K562 (cell line): ENCODE measurements around the gene C11orf86. TPM values are rescaled to one million over a fixed set of nuclear protein-coding genes. Genes with fewer than 3 reads are reported as not detected.
A peak's percentile ranks its signal among the peaks of the same experiment; 100 is the strongest.

Experiments used
- ATAC-seq: fragments of 200-7000 bp; cut with Tn5 transposase; 3 replicates; pipeline ENCODE4 v1.9.1; 2020; ENCODE audit warnings: moderate library complexity
- BruUV-seq: library from RNA; stranded (reverse); fragments of 400-500 nt; replicated peaks from 2 replicates; lab custom pipeline; 2021; lab: Mats Ljungman, UMichigan
- CTCF ChIA-PET: fragments of 300-600 bp; formaldehyde crosslinking; extraction: SDS; loops from one replicate; lab custom pipeline; 2021; ENCODE audit warnings: low intra/inter-chr PET ratio; lab: Yijun Ruan, JAX
- POLR2A ChIA-PET: fragments of 300-600, 350-650 bp; sonication (Branson Sonifier 250); formaldehyde crosslinking; extraction: SDS; loops from one replicate; lab custom pipeline; 2021; ENCODE audit warnings: antibody characterized with exemption, inconsistent platforms; lab: Yijun Ruan, JAX
- DNase-seq, 4 experiments: peaks; one replicate each; pipeline versions ENCODE4 v3.0.0 to v3.0.0-alpha.2; 2011 to 2018; ENCODE audit warnings: low spot score in 3 of 4, mixed read lengths in 3 of 4; ENCODE audit errors: extremely low read depth in 1 of 4
- FAIRE-seq: peaks from 2 replicates; lab custom pipeline; 2011; peaks lifted over from hg19 to GRCh38; lab: Jason Lieb, UNC
- H2AFZ ChIP-seq: 2 replicates; pipeline ENCODE4 v1.6.0; 2011; ENCODE audit warnings: low read depth, low read length, control low read depth, inconsistent platforms
- H3K27ac ChIP-seq: fragments of 200-600 bp; 3 replicates; pipeline ENCODE4 v1.8.0; 2011; ENCODE audit warnings: low read depth, mild to moderate bottlenecking, control low read depth, inconsistent platforms, low read length, moderate library complexity, mixed read lengths; ENCODE audit errors: extremely low read depth
- H3K27me3 ChIP-seq, 2 experiments: fragments of 300-600 bp in 1 of 2; 2 replicates in 1 of 2; 3 replicates in 1 of 2; pipeline versions ENCODE4 v1.6.0 to v1.8.0; 2011; ENCODE audit warnings: inconsistent platforms in 2 of 2, low read length in 2 of 2, mild to moderate bottlenecking in 1 of 2, mixed read lengths in 1 of 2, moderate library complexity in 1 of 2; ENCODE audit not compliant: control insufficient read depth in 2 of 2, insufficient read depth in 2 of 2
- H3K36me3 ChIP-seq: fragments of 300-600 bp; 3 replicates; pipeline ENCODE4 v1.8.0; 2011; ENCODE audit warnings: mild to moderate bottlenecking, low read length, inconsistent platforms; ENCODE audit not compliant: control insufficient read depth, insufficient read depth
- H3K4me1 ChIP-seq, 2 experiments: fragments of 200-600 bp in 1 of 2; replicated peaks in 1 of 2; 2 replicates in 1 of 2; 3 replicates in 1 of 2; pipeline versions ENCODE4 v1.5.1 to v1.8.0; 2011; ENCODE audit warnings: inconsistent platforms in 2 of 2, low read length in 2 of 2, mild to moderate bottlenecking in 1 of 2, mixed read lengths in 1 of 2, moderate library complexity in 1 of 2; ENCODE audit not compliant: control insufficient read depth in 2 of 2, insufficient read depth in 2 of 2
- H3K4me2 ChIP-seq: 2 replicates; pipeline ENCODE4 v1.6.1; 2011; ENCODE audit warnings: low read length, control low read depth, inconsistent platforms, mixed read lengths; ENCODE audit not compliant: insufficient read depth
- H3K4me3 ChIP-seq: fragments of 200-600 bp; sonication (generic), shearing (Covaris generic); 2 replicates; pipeline ENCODE4 v1.5.1; 2016; ENCODE audit warnings: control low read depth, inconsistent platforms
- H3K79me2 ChIP-seq: fragments of 200-600 bp; 3 replicates; pipeline ENCODE4 v1.8.0; 2011; ENCODE audit warnings: low read length, inconsistent platforms; ENCODE audit not compliant: control insufficient read depth, insufficient read depth
- H3K9ac ChIP-seq, 2 experiments: 2 replicates each; pipeline versions ENCODE4 v1.6.0 to v1.6.1; 2011; ENCODE audit warnings: low read depth in 2 of 2, low read length in 2 of 2, control low read depth in 1 of 2, inconsistent platforms in 1 of 2, mild to moderate bottlenecking in 1 of 2, mixed read lengths in 1 of 2; ENCODE audit not compliant: insufficient read depth in 1 of 2
- H3K9me1 ChIP-seq: one replicate; pipeline ENCODE4 v1.6.0; 2011; ENCODE audit warnings: inconsistent platforms, mild to moderate bottlenecking, low read length, moderate library complexity; ENCODE audit not compliant: control insufficient read depth, insufficient read depth
- H3K9me3 ChIP-seq: replicated peaks from 2 replicates; pipeline ENCODE4 v1.5.1; 2011; ENCODE audit warnings: low read depth, low read length, inconsistent platforms; ENCODE audit not compliant: control insufficient read depth, insufficient read depth
- H4K20me1 ChIP-seq: replicated peaks from 2 replicates; pipeline ENCODE4 v1.6.1; 2011; ENCODE audit warnings: low read length, inconsistent platforms, mixed read lengths; ENCODE audit not compliant: control insufficient read depth, insufficient read depth
- ADNP ChIP-seq: fragments of 200-800 bp; sonication (Bioruptor generic); IDR thresholded peaks from 2 replicates; pipeline ENCODE4 v1.6.1; 2016; ENCODE audit warnings: missing genetic modification characterization, missing compliant biosample characterization
- E2F1 ChIP-seq: sonication (generic); formaldehyde crosslinking; IDR thresholded peaks from 2 replicates; pipeline ENCODE4 v1.8.1; 2023; ENCODE audit warnings: mild to moderate bottlenecking, missing genetic modification reagents, moderate library complexity
- ELF1 ChIP-seq: fragments of 200-800 bp; sonication (Bioruptor generic); IDR thresholded peaks from 2 replicates; pipeline ENCODE4 v1.6.1; 2016; ENCODE audit warnings: missing genetic modification characterization, missing compliant biosample characterization
- GTF2F1 ChIP-seq: IDR thresholded peaks from 2 replicates; pipeline ENCODE4 v1.6.1; 2011; ENCODE audit warnings: low read depth, low read length, improper control_type of control experiment
- MLX ChIP-seq, 2 experiments: fragments of 450-650 bp in 1 of 2; sonication (generic) in 1 of 2; formaldehyde crosslinking; conservative IDR thresholded peaks; 2 replicates each; pipeline versions ENCODE4 v1.4.0 to v1.8.1; 2020 to 2022; ENCODE audit warnings: mild to moderate bottlenecking in 1 of 2, missing genetic modification reagents in 1 of 2
- NR2C2 ChIP-seq, 2 experiments: fragments of 200-800 bp in 1 of 2; sonication (Bioruptor generic) in 1 of 2; sonication (generic) in 1 of 2; formaldehyde crosslinking in 1 of 2; IDR thresholded peaks; 2 replicates each; pipeline versions ENCODE4 v1.6.1 to v1.8.0; 2016 to 2022; ENCODE audit warnings: mild to moderate bottlenecking in 1 of 2, missing compliant biosample characterization in 1 of 2, missing genetic modification characterization in 1 of 2, missing genetic modification reagents in 1 of 2
- PHF20 ChIP-seq: fragments of 450-650 bp; IDR thresholded peaks from 2 replicates; pipeline ENCODE4 v1.6.1; 2018; ENCODE audit not compliant: partially characterized antibody
- POLR2AphosphoS5 ChIP-seq: IDR thresholded peaks from 2 replicates; pipeline ENCODE4 v1.6.1; 2011; ENCODE audit warnings: mild to moderate bottlenecking, low read depth, low read length, moderate library complexity; ENCODE audit not compliant: control insufficient read depth, insufficient read depth
- SREBF2 ChIP-seq: sonication (generic); formaldehyde crosslinking; IDR thresholded peaks from 2 replicates; pipeline ENCODE4 v1.4.0; 2020; ENCODE audit warnings: mild to moderate bottlenecking, missing genetic modification reagents
- THRAP3 ChIP-seq: fragments of 450-650 bp; IDR thresholded peaks from 2 replicates; pipeline ENCODE4 v1.6.1; 2016; ENCODE audit warnings: mild to moderate bottlenecking, inconsistent platforms, borderline replicate concordance
- ZBTB5 ChIP-seq: fragments of 450-650 bp; IDR thresholded peaks from 2 replicates; pipeline ENCODE4 v1.6.1; 2017; ENCODE audit warnings: antibody characterized with exemption
- ZNF212 ChIP-seq: fragments of 450-650 bp; formaldehyde crosslinking; IDR thresholded peaks from 2 replicates; pipeline ENCODE4 v1.4.0; 2020; ENCODE audit warnings: mild to moderate bottlenecking
- ZNF398 ChIP-seq: fragments of 250-450 bp; sonication (Bioruptor Pico); IDR thresholded peaks from 2 replicates; pipeline ENCODE4 v1.8.0; 2021; ENCODE audit warnings: moderate library complexity, mild to moderate bottlenecking, inconsistent platforms
- ZNF707 ChIP-seq: fragments of 250-450 bp; sonication (Bioruptor Pico); conservative IDR thresholded peaks from 2 replicates; pipeline ENCODE4 v1.8.0; 2022; ENCODE audit warnings: inconsistent platforms, mild to moderate bottlenecking, moderate library complexity
- ZNF780A ChIP-seq: fragments of 250-450 bp; sonication (Bioruptor Pico); IDR thresholded peaks from 2 replicates; pipeline ENCODE4 v1.5.0; 2021; ENCODE audit warnings: mild to moderate bottlenecking
- WGBS: fragments of 100-300 bp; shearing (Covaris generic); methylation state at CpG from one replicate; pipeline ENCODE4 v1.1.6; 2016; ENCODE audit warnings: low coverage, mixed read lengths; ENCODE audit not compliant: insufficient coverage; ENCODE audit errors: missing lambda C conversion rate; 5-methylcytosine and 5-hydroxymethylcytosine counted together
- in situ Hi-C: fragments of 300-500 bp; cut with MboI; formaldehyde crosslinking; loops from 4 replicates; pipeline ENCODE4 v1.15.0; 2018; ENCODE audit warnings: inconsistent platforms, mixed read lengths
- intact Hi-C: fragments of 100-400 bp; cut with micrococcal nuclease; formaldehyde crosslinking; loops from 2 replicates; pipeline ENCODE4 v1.14.2; 2022
- polyA plus RNA-seq, 8 experiments: library from polyadenylated mRNA; depleted of rRNA in 4 of 8; stranded (reverse) in 5 of 8; unstranded in 3 of 8; fragments of >200 nt; fragmentation: Nextera tagmentation in 2 of 8; fragmentation: Illumina TruSeq in 1 of 8; extraction: Ambion mirVana in 2 of 8; extraction: Trizol in 1 of 8; gene quantifications; 2 replicates each; pipeline versions ENCODE4 v1.2.1 to v1.2.3, GENCODE V29; 2011 to 2014; ENCODE audit warnings: inconsistent platforms in 1 of 8, missing spikeins in 1 of 8
- total RNA-seq, 7 experiments: library from RNA; depleted of rRNA in 6 of 7; stranded (reverse); fragments of >200 nt in 6 of 7; fragmentation: Illumina TruSeq in 2 of 7; extraction: Trizol in 2 of 7; gene quantifications; 2 replicates each; pipeline versions ENCODE4 v1.2.1 to v1.2.3, GENCODE V29; 2011 to 2021; ENCODE audit warnings: low replicate concordance in 1 of 7

C11orf86 gene
- total and polyA plus RNA-seq, 9 of the 15 experiments (the other 6 are each of a cell fraction or from before 2014, with no cell fraction given), result not detected

GRCh38 chr11:67013511-67014045, 38.5 kb downstream of the C11orf86 start (continued):
- TF ChIP-seq ZBTB5, result no peak

GRCh38 chr11:67014343-67014742, 39.2 kb downstream of the C11orf86 start:
- H3K27me3 ChIP-seq, result peaks cover 0 to 5% of the 10 kb centered on the region in 2 experiments; a peak in 1 of 5 replicates
- BruUV-seq, result no TSS peak
- in situ Hi-C loops (no loop called here), intact Hi-C loops (no loop called here)
- H3K9ac ChIP-seq, result peak overlapping the region in 1 of 2 experiments; percentile 68; a peak in 2 of 4 replicates
- DNase-seq (no peak), FAIRE-seq (no peak), ATAC-seq (no peak)
- no peaks in the 10 kb centered on the region for H4K20me1 ChIP-seq
- no peaks in the 10 kb centered on the region for H3K79me2 ChIP-seq
- no peaks in the 10 kb centered on the region for H3K9me3 ChIP-seq
- WGBS, result 61% methylated on average over 7 of the region's 7 CpGs
- no peak overlapping the region for H3K4me2 ChIP-seq
- peaks cover 0 to 9% of the 10 kb centered on the region in 2 experiments; a peak in 1 of 5 replicates for H3K4me1 ChIP-seq
- no peaks in the 10 kb centered on the region for H3K36me3 ChIP-seq
- no peak overlapping the region for H3K4me3 ChIP-seq
- H2AFZ ChIP-seq, result no peak overlapping the region
- no peaks in the 10 kb centered on the region for H3K9me1 ChIP-seq
- CTCF ChIA-PET, result no interaction called here
- POLR2A ChIA-PET, result interaction anchor here (0.5 to 1.9 kb wide), 2 partner anchors 13 to 294 kb away, joined by 3 to 6 read pairs; no protein-coding TSS in a partner anchor
- H3K27ac ChIP-seq, result no peak overlapping the region
- TF ChIP-seq THRAP3, result no peak
- no peak for TF ChIP-seq NR2C2 (CRISPR knock-in tag; IDR thresholded peaks at IDR 0.05)
- no peak for TF ChIP-seq NR2C2 (tag; IDR thresholded peaks at IDR 0.05)
- TF ChIP-seq ZNF212 (CRISPR knock-in tag), result no peak
- TF ChIP-seq ZNF780A (CRISPR knock-in tag), result no peak
- TF ChIP-seq ZNF398, result no peak
- no peak for TF ChIP-seq ADNP (tag)
- TF ChIP-seq POLR2AphosphoS5, result no peak
- no peak for TF ChIP-seq PHF20
- no peak for TF ChIP-seq MLX (CRISPR knock-in tag; conservative IDR thresholded peaks at IDR 0.05)
- no peak for TF ChIP-seq SREBF2
- TF ChIP-seq E2F1 (CRISPR knock-in tag), result no peak
- no peak for TF ChIP-seq GTF2F1
- no peak for TF ChIP-seq ELF1
- TF ChIP-seq ZNF707 (CRISPR knock-in tag), result no peak
